NCI-H526 treated with DMSO at 0.1 percent for 48 hours (cell line): ENCODE results near the gene C16orf46.

Experiments
- DNase-seq: peaks from one replicate; lab custom pipeline; 2025; lab: John Stamatoyannopoulos, UW

The C16orf46 gene

DNA sequence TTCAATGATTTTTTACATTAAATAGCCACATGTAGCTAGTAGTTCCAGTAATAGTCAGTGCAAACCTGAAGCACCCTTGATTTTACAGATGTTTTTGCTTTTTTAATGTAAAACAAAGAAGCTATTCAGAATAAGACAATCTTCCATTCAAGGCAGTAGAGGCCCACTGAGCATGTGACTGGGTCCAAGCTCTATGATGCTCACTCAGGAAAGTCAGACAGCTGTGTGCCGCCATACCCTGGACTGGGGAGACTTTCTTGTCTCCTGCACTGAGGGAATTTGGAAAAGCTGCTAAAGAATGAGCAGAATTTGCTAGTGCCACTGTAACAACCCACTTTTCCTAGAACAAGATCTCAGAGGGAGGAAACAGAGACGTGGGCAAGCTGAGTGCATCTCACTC lies 58.5 kb downstream of the C16orf46 start:
- no peak for DNase-seq

DNA sequence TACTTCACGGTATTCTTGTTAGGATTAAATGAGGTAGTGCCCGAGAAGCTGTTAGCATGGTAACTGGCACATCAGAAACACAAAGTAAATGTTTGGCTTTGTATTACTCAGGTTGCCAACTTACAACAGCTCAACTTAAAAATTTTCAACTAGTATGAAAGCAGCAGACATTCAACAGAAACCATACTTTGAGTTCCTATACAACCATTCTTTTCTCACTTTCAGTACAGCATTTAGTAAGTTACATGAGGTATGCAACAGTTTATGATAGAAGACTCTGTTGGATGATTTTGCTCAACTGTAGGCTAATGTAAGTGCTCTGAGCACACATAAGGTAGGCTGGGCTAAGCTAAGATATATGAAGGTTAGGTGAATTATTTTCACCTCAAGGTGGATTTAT lies 62.4 kb downstream of the C16orf46 start:
- no peak for DNase-seq

DNA sequence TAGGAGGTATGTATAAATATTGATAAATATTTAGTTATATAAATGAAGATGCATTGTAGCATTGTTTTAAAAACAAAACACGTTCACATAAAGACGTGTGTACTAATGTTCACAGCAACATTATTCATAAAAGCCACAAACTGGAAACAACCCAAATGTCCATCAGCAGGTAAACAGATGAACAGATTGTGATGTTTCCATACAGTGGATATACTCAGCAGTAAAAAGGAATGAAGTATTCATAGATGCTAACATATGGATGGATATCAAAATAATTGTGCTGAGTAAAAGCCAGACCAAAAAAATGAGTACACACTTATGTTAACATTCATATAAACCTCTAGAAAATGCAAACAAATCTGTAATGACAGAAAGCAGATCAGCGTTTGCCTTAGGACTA lies 64.1 kb downstream of the C16orf46 start:
- no peak for DNase-seq
